GM12892 (cell line): ENCODE data around the gene USP47.

Source experiments
- POLR2A ChIP-seq: IDR thresholded peaks from 2 replicates; pipeline ENCODE4 v1.6.1; 2011; ENCODE audit warnings: low read depth, low read length, control low read depth
- TAF1 ChIP-seq: IDR thresholded peaks from 2 replicates; pipeline ENCODE4 v1.6.1; 2011; ENCODE audit warnings: low read depth, mild to moderate bottlenecking, control low read depth, low read length, borderline replicate concordance

DNA sequence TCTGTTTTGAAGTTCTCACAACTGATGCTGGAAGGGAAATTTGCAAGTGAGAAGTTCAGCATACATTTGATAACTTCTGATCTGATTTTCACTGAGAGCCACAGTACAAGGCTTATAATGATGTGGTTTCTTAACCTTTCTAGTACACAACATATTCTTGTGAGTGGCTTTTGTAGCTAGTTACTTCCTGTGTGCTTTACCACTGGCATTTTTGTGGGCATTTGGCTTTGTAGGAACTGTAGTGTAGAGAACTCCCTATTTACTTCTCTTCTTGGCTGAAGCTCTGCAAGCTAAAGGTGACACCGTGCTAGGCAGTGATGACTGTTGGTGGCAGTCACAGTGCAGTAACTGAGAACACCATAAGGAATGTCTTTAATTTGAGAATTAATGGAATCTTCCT, 14.9 kb downstream of the USP47 start:
- no peak for TF ChIP-seq TAF1
- no peak for TF ChIP-seq POLR2A
